AG04449 (cell line): ENCODE results near the gene COMMD1.
"Not testable (repeated sequence)": the region's sequence is repeated elsewhere in the genome, so short reads cannot be mapped to it uniquely, and the experiment has no call there.

Experiments
- CTCF ChIA-PET: fragments of 350-600 bp; formaldehyde crosslinking; extraction: SDS; loops from one replicate; lab custom pipeline; 2021; ENCODE audit warnings: antibody characterized with exemption; lab: Yijun Ruan, JAX
- POLR2A ChIA-PET: fragments of 400-600, 350-600 bp; formaldehyde crosslinking; extraction: SDS; loops from one replicate; lab custom pipeline; 2020; ENCODE audit warnings: antibody characterized with exemption, inconsistent platforms; lab: Yijun Ruan, JAX
- DNase-seq: peaks from one replicate; pipeline ENCODE4 v3.0.0-alpha.2; 2010; ENCODE audit warnings: low read depth, low spot score
- H3K4me3 ChIP-seq: 2 replicates; pipeline ENCODE4 v1.5.1; 2011; ENCODE audit warnings: low read depth, mild to moderate bottlenecking, control low read depth, low read length
- TF ChIP-seq, protein P1 (sequence below): IDR thresholded peaks from one replicate; pipeline ENCODE4 v1.5.1; 2011; ENCODE audit warnings: mild to moderate bottlenecking, moderate library complexity, low read length, control low read depth, inconsistent platforms; ENCODE audit not compliant: insufficient read depth; ENCODE audit errors: missing control alignments

The COMMD1 gene

DNA sequence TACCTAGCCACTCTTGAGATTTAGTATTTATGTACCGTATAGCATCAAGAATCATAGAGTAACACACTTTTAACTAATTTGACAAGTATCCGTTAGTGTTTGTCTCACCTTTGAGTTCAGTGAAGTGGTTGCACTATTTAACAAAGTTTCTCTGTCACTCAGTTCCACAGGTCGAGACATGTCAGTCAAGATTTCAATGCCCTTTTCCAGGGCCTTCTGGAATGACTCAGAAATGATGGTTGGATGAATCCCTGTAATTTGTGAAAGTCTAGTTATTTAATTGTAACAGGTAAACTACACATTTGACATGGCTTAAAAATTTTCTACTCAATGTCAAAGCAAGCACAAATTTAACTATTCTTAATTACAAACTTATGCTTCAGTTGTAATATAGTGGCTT, 26.7 kb upstream of the COMMD1 start:
- TF ChIP-seq, protein P1, sequence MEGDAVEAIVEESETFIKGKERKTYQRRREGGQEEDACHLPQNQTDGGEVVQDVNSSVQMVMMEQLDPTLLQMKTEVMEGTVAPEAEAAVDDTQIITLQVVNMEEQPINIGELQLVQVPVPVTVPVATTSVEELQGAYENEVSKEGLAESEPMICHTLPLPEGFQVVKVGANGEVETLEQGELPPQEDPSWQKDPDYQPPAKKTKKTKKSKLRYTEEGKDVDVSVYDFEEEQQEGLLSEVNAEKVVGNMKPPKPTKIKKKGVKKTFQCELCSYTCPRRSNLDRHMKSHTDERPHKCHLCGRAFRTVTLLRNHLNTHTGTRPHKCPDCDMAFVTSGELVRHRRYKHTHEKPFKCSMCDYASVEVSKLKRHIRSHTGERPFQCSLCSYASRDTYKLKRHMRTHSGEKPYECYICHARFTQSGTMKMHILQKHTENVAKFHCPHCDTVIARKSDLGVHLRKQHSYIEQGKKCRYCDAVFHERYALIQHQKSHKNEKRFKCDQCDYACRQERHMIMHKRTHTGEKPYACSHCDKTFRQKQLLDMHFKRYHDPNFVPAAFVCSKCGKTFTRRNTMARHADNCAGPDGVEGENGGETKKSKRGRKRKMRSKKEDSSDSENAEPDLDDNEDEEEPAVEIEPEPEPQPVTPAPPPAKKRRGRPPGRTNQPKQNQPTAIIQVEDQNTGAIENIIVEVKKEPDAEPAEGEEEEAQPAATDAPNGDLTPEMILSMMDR = no peak
- no peak overlapping the region for H3K4me3 ChIP-seq
- ChIA-PET POLR2A (no interaction called here), CTCF (no interaction called here)
- no peak for DNase-seq

DNA sequence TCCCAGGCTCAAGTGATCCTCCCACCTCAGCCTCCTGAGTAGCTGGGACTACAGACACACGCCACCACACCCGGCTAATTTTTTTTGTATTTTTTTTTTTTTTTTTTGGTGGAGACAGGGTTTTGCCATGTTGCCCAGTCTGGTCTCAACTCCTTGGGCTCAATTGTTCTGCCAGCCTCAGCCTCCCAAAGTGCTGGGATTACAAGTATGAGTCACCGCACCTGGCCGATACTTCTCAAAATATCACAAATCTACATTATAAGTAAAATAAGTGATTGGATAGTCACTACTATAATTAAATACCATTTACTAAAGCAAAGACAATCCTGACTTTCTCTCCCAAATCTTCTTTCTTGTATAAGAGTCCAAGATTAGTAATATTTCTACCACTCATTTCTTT, 26.1 kb upstream of the COMMD1 start:
- H3K4me3 ChIP-seq, POLR2A ChIA-PET, DNase-seq, CTCF ChIA-PET: not testable (repeated sequence)

DNA sequence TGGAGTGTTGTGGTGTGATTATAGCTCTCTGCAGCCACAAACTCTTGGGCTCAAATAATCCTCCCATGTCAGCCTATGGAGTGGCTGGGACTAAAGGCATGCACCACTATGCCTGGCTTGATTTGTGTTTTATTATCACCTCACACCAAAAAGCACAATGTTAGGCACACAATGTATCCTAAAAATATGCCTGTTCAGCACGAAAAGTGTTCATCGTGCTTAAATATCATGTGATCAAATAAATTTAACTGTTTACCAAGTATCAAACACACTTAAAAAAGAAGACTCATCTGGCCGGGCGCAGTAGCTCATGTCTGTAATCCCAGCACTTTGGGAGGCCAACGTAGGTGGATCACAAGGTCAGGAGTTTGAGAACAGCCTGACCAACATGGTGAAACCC, 22.6 kb upstream of the COMMD1 start:
- ChIA-PET CTCF (no interaction called here), POLR2A (interaction anchor here (0.5 to 0.7 kb wide), 2 partner anchors 12 to 27 kb away, joined by 3 to 5 read pairs; no protein-coding TSS in a partner anchor)
- TF ChIP-seq, protein P1 = no peak
- H3K4me3 ChIP-seq = no peak overlapping the region
- DNase-seq = no peak

DNA sequence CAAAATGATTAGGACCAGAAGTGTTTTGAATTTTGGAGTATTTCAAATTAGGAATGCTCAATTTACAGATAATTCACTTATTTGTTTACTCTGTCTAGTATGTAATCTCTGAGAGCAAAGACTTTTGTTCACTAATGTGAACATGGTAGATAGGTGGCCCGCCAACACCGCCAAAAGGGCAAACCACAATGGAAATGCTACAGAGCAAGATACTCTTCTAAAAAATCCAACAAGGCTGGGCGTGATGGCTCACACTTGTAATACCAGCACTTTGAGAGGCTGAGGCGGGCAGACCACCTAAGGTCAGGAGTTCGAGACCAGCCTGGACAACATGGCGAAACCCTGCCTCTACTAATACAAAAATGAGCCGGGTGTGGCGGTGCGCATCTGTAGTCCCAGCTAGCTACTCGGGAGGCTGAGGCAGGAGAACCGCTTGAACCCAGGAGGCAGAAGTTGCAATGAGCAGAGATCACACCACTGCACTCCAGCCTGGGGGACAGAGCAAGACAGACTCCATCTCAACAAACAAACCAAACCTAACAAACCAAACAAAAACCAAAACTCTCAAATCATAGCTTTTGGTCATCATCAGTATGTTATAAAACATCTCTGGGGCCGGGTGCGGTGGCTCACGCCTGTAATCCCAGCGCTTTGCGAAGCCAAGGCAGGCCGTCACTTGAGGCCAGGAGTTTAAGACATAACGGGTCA, 19.4 kb upstream of the COMMD1 start:
- CTCF ChIA-PET = no interaction called here
- peak overlapping the region; percentile 87 for H3K4me3 ChIP-seq
- TF ChIP-seq, protein P1 = no peak
- POLR2A ChIA-PET = no interaction called here
- DNase-seq = no peak

DNA sequence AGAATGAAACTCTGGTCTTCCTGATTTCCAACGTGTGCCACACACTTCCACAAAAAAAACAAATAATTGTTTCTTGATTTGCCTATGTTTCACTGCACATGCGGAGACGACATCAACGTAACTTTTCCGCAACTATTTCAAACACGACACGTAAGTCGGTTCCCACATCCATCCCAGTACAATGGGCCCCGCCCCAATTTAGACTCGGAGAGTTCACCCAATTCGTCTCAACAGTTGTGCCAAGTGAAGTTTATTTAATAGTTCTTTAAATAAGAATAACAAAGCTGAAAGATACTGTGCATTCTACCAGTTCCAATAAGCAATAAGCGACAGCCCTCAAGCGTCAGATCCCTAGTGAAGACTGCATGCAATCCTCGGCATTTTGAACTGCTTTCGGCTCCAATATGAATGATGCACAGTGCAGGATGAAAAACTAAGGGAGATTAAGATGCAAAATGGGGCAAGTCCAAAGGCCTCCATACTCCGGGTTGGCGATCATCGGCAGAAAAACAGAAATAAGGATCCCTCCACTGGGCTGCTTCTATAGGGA, 17.7 kb upstream of the COMMD1 start:
- DNase-seq = no peak
- ChIA-PET CTCF (no interaction called here), POLR2A (interaction anchor here (1.2 kb wide), 1 partner anchor 18 kb away, joined by 4 read pairs; the partner anchor contains the start of gene COMMD1)
- H3K4me3 ChIP-seq = peak overlapping the region; percentile 87
- TF ChIP-seq, protein P1 = no peak

DNA sequence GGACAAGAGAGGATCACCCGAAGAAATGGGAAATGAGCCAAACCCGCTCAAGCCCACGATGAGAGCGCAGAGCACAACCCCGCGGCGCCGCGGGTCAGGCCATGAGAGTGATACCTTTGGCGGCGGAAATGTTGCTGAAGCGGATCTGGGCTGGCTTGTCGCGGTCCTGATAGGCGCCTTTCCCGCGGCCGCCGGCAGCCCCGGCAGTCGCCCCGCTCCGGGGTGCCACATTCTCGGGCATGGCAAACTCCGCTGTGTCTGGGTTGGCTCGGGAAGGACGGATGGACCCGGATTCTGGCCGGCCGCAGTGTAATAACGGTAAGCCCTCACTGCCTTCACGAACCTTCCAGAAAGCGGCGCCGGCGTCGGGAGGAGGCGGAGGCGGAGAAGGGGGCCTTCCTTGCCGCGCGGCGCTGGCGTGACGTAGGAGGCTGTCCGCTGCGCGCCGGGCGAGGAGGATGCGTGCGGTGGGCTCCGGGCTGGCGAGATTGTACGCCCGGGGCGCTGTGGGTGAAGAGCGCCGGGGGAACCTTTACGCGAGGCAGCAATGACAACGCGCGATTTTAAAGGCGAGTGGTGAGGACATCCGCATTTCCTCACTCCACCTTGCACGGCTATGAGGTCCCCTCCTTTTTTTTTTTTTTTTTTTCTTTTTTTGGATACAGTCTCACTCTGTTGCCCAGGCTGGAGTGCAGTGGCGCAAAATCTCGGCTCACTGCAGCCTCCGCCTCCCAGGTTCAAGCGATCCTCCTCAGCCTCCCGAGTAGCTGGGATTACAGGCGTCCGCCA, 17.0 kb upstream of the COMMD1 start, which contains the start of gene CCT4:
Gene CCT4, minus strand, starts transcription at position 390 of the 789 bp plus-strand sequence. Its CDS starts 149 bp downstream, at position 241.
- TF ChIP-seq, protein P1 = no peak
- peak within 1 kb of the TSS; percentile 87 for H3K4me3 ChIP-seq
- ChIA-PET CTCF (no interaction called here), POLR2A (interaction anchor here (0.7 kb wide), 1 partner anchor 426 kb away, joined by 3 read pairs; no protein-coding TSS in a partner anchor)
- no peak for DNase-seq
